K562 (cell line): ENCODE data around the gene HEXIM2. TPM values are rescaled to one million over a fixed set of nuclear protein-coding genes. Genes with fewer than 3 reads are reported as not detected.

Experiments used
- AFF4 ChIP-seq: sonication (generic); formaldehyde crosslinking; IDR thresholded peaks from 2 replicates; pipeline ENCODE4 v1.8.0; 2023; ENCODE audit warnings: mild to moderate bottlenecking, missing genetic modification reagents
- CCAR2 ChIP-seq: fragments of 200-400 bp; formaldehyde crosslinking; IDR thresholded peaks from 2 replicates; pipeline ENCODE4 v1.6.1; 2017; ENCODE audit warnings: mild to moderate bottlenecking, low read depth, low read length
- E2F8 ChIP-seq: fragments of 450-650 bp; IDR thresholded peaks from 2 replicates; pipeline ENCODE4 v1.7.1; 2018; ENCODE audit warnings: mild to moderate bottlenecking, low read depth; ENCODE audit not compliant: partially characterized antibody
- FOXJ2 ChIP-seq: fragments of 200-800 bp; sonication (Bioruptor generic); IDR thresholded peaks from 2 replicates; pipeline ENCODE4 v1.6.1; 2016; ENCODE audit warnings: missing genetic modification characterization, missing compliant biosample characterization
- JUND ChIP-seq, 2 experiments: IDR thresholded peaks; 2 replicates in 1 of 2; 3 replicates in 1 of 2; pipeline ENCODE4 v1.6.1; 2011; ENCODE audit warnings: borderline replicate concordance in 2 of 2, low read depth in 2 of 2, low read length in 2 of 2, improper control_type of control experiment in 1 of 2, missing biosample characterization in 1 of 2, missing genetic modification characterization in 1 of 2, missing genetic modification reagents in 1 of 2
- MYC ChIP-seq, 2 experiments: fragments of 250-450 bp in 1 of 2; sonication (Bioruptor Pico) in 1 of 2; IDR thresholded peaks; 2 replicates each; pipeline versions ENCODE4 v1.5.1 to v1.6.1; 2012 to 2021; ENCODE audit warnings: low read depth in 2 of 2, borderline replicate concordance in 1 of 2, improper control_type of control experiment in 1 of 2, low read length in 1 of 2, mild to moderate bottlenecking in 1 of 2, moderate library complexity in 1 of 2
- NR2C2 ChIP-seq, 2 experiments: fragments of 200-800 bp in 1 of 2; sonication (Bioruptor generic) in 1 of 2; sonication (generic) in 1 of 2; formaldehyde crosslinking in 1 of 2; IDR thresholded peaks; 2 replicates each; pipeline versions ENCODE4 v1.6.1 to v1.8.0; 2016 to 2022; ENCODE audit warnings: mild to moderate bottlenecking in 1 of 2, missing compliant biosample characterization in 1 of 2, missing genetic modification characterization in 1 of 2, missing genetic modification reagents in 1 of 2
- NRF1 ChIP-seq, 2 experiments: fragments of 450-650 bp; IDR thresholded peaks in 1 of 2; conservative IDR thresholded peaks in 1 of 2; 2 replicates each; pipeline ENCODE4 v1.6.1; 2014; ENCODE audit warnings: mild to moderate bottlenecking in 2 of 2
- RBM22 ChIP-seq: fragments of 200-400 bp; formaldehyde crosslinking; IDR thresholded peaks from 2 replicates; pipeline ENCODE4 v1.6.1; 2018; ENCODE audit warnings: low read length, low read depth; ENCODE audit not compliant: poor library complexity, severe bottlenecking
- SIX5 ChIP-seq, 2 experiments: IDR thresholded peaks; 2 replicates each; pipeline ENCODE4 v1.6.1; 2011; ENCODE audit warnings: low read length in 2 of 2, borderline replicate concordance in 1 of 2, low read depth in 1 of 2, mild to moderate bottlenecking in 1 of 2, moderate library complexity in 1 of 2; ENCODE audit not compliant: insufficient read depth in 1 of 2
- STAT5B ChIP-seq: fragments of 250-450 bp; sonication (Bioruptor Pico); IDR thresholded peaks from 2 replicates; pipeline ENCODE4 v1.8.0; 2021; ENCODE audit warnings: mild to moderate bottlenecking, inconsistent platforms
- ZBTB7A ChIP-seq: IDR thresholded peaks from 2 replicates; pipeline ENCODE4 v1.6.1; 2011; ENCODE audit warnings: low read depth, mild to moderate bottlenecking, low read length, moderate library complexity, borderline replicate concordance; ENCODE audit not compliant: control insufficient read depth
- ZNF311 ChIP-seq: fragments of 250-450 bp; sonication (Bioruptor Pico); IDR thresholded peaks from 2 replicates; pipeline ENCODE4 v1.4.0; 2020; ENCODE audit warnings: mild to moderate bottlenecking, moderate library complexity
- polyA plus RNA-seq, 8 experiments: library from polyadenylated mRNA; depleted of rRNA in 4 of 8; stranded (reverse) in 5 of 8; unstranded in 3 of 8; fragments of >200 nt; fragmentation: Nextera tagmentation in 2 of 8; fragmentation: Illumina TruSeq in 1 of 8; extraction: Ambion mirVana in 2 of 8; extraction: Trizol in 1 of 8; gene quantifications; 2 replicates each; pipeline versions ENCODE4 v1.2.1 to v1.2.3, GENCODE V29; 2011 to 2014; ENCODE audit warnings: inconsistent platforms in 1 of 8, missing spikeins in 1 of 8
- total RNA-seq, 7 experiments: library from RNA; depleted of rRNA in 6 of 7; stranded (reverse); fragments of >200 nt in 6 of 7; fragmentation: Illumina TruSeq in 2 of 7; extraction: Trizol in 2 of 7; gene quantifications; 2 replicates each; pipeline versions ENCODE4 v1.2.1 to v1.2.3, GENCODE V29; 2011 to 2021; ENCODE audit warnings: low replicate concordance in 1 of 7

HEXIM2 gene
- total and polyA plus RNA-seq, 9 of the 15 experiments (the other 6 are each of a cell fraction or from before 2014, with no cell fraction given), result 0.69 to 3.4 (median 1.1) TPM; not detected in 2

- TF ChIP-seq CCAR2, result no peak
- TF ChIP-seq NRF1 (conservative IDR thresholded peaks at IDR 0.05 in 1 of 2, IDR thresholded peaks at IDR 0.05 in 1 of 2), result peak; percentile 31 to 53; a peak in 3 of 4 replicates
- peak; percentile 53 for TF ChIP-seq E2F8
- peak; percentile 52 for TF ChIP-seq MYC (IDR thresholded peaks at IDR 0.05; ENCODE audit: low read depth, low read length)
- TF ChIP-seq MYC (CRISPR knock-in tag; IDR thresholded peaks at IDR 0.05; ENCODE audit: borderline replicate concordance, low read depth), result no peak
- TF ChIP-seq ZBTB7A, result peak; percentile 56
- TF ChIP-seq AFF4 (CRISPR knock-in tag), result 0 out of 2 replicates have a peak, but pooled peaks have one; percentile 35
- TF ChIP-seq NR2C2 (CRISPR knock-in tag; IDR thresholded peaks at IDR 0.05), result no peak; the same call in 1 of the 2 replicates
- peak; percentile 62 for TF ChIP-seq NR2C2 (tag; IDR thresholded peaks at IDR 0.05)
- TF ChIP-seq SIX5 (IDR thresholded peaks at IDR 0.05; ENCODE audit: borderline replicate concordance in 1 of 2, insufficient read depth in 1 of 2, low read depth in 1 of 2, low read length in 2 of 2), result no peak
- peak; percentile 74 for TF ChIP-seq JUND (IDR thresholded peaks at IDR 0.05; ENCODE audit: borderline replicate concordance, low read depth, low read length)
- no peak for TF ChIP-seq JUND (tag; IDR thresholded peaks at IDR 0.05; ENCODE audit: borderline replicate concordance, low read depth, low read length)
- no peak for TF ChIP-seq FOXJ2 (tag)
- no peak for TF ChIP-seq STAT5B
- no peak for TF ChIP-seq ZNF311 (CRISPR knock-in tag)
- TF ChIP-seq RBM22, result no peak
Observed at GRCh38 chr17:45135192-45135977, 26.3 kb upstream of the HEXIM2 start, which contains the start of gene ACBD4 (continued).
